H1 (cell line): ENCODE measurements around the gene PPAN. TPM values are rescaled to one million over a fixed set of nuclear protein-coding genes. Genes with fewer than 3 reads are reported as not detected.

Experiments
- CTCF ChIA-PET: fragments of 300-600 bp; sonication (Branson Sonifier 250); formaldehyde crosslinking; loops from one replicate; lab custom pipeline; 2021; ENCODE audit not compliant: partially characterized antibody; lab: Charles Lee
- POLR2A ChIA-PET: fragments of 300-600 bp; sonication (Branson Sonifier 250); formaldehyde crosslinking; loops from one replicate; lab custom pipeline; 2021; ENCODE audit warnings: inconsistent platforms; ENCODE audit not compliant: partially characterized antibody; lab: Charles Lee
- DNase-seq, 2 experiments: peaks; one replicate each; pipeline versions ENCODE4 v3.0.0 to v3.0.0-alpha.2; 2010 to 2022; ENCODE audit warnings: low spot score in 2 of 2, low read depth in 1 of 2, mixed read lengths in 1 of 2
- FAIRE-seq: peaks from 2 replicates; lab custom pipeline; 2011; peaks lifted over from hg19 to GRCh38; lab: Jason Lieb, UNC
- H2AFZ ChIP-seq: 2 replicates; pipeline ENCODE4 v1.8.1; 2012; ENCODE audit warnings: low read length, inconsistent platforms
- H2AK5ac ChIP-seq: 2 replicates; pipeline ENCODE4 v1.6.1; 2013; ENCODE audit warnings: low read depth, low read length
- H2BK120ac ChIP-seq: replicated peaks from 2 replicates; pipeline ENCODE3; 2013; ENCODE audit warnings: low read depth, low read length, inconsistent platforms
- H2BK12ac ChIP-seq: 2 replicates; pipeline ENCODE4 v1.6.1; 2013; ENCODE audit warnings: low read depth, low read length
- H2BK15ac ChIP-seq: 2 replicates; pipeline ENCODE4 v1.6.1; 2013; ENCODE audit warnings: low read length
- H2BK20ac ChIP-seq: 2 replicates; pipeline ENCODE4 v1.6.1; 2013; ENCODE audit warnings: low read length
- H2BK5ac ChIP-seq: 2 replicates; pipeline ENCODE4 v1.6.1; 2013; ENCODE audit warnings: low read depth, low read length
- H3K14ac ChIP-seq: 2 replicates; pipeline ENCODE4 v1.6.1; 2013; ENCODE audit warnings: inconsistent platforms; ENCODE audit not compliant: insufficient read length
- H3K18ac ChIP-seq: 2 replicates; pipeline ENCODE4 v1.6.1; 2013; ENCODE audit warnings: low read length; ENCODE audit errors: extremely low read depth
- H3K23ac ChIP-seq: 2 replicates; pipeline ENCODE4 v1.6.1; 2013; ENCODE audit warnings: inconsistent platforms; ENCODE audit not compliant: insufficient read length
- H3K23me2 ChIP-seq: 2 replicates; pipeline ENCODE4 v1.6.1; 2013; ENCODE audit warnings: low read depth, low read length
- H3K27ac ChIP-seq: 2 replicates; pipeline ENCODE4 v1.6.1; 2011; ENCODE audit warnings: low read depth, low read length, inconsistent platforms
- H3K27me3 ChIP-seq, 4 experiments: replicated peaks in 1 of 4; 1 replicate in 1 of 4; 2 replicates in 3 of 4; pipeline versions ENCODE4 v1.6.1 to v1.8.1; 2011 to 2013; ENCODE audit warnings: low read length in 3 of 4, mild to moderate bottlenecking in 3 of 4, inconsistent platforms in 2 of 4, mixed read lengths in 2 of 4, moderate library complexity in 1 of 4; ENCODE audit not compliant: control insufficient read depth in 3 of 4, insufficient read depth in 3 of 4; ENCODE audit errors: extremely low read depth in 1 of 4
- H3K36me3 ChIP-seq, 4 experiments: 2 replicates each; pipeline versions ENCODE4 v1.6.1 to v1.8.1; 2011 to 2013; ENCODE audit warnings: mild to moderate bottlenecking in 4 of 4, low read length in 3 of 4, moderate library complexity in 2 of 4, control low read depth in 1 of 4, inconsistent platforms in 1 of 4; ENCODE audit not compliant: insufficient read depth in 4 of 4, control insufficient read depth in 2 of 4
- H3K4ac ChIP-seq: replicated peaks from 2 replicates; pipeline ENCODE3; 2013; ENCODE audit warnings: low read length, low read depth, mixed read lengths, inconsistent platforms; ENCODE audit not compliant: insufficient read length
- H3K4me1 ChIP-seq, 4 experiments: replicated peaks in 1 of 4; 1 replicate in 1 of 4; 2 replicates in 3 of 4; pipeline versions ENCODE4 v1.6.1 to v1.8.1; 2011 to 2013; ENCODE audit warnings: low read length in 3 of 4, inconsistent platforms in 2 of 4, mixed read lengths in 1 of 4; ENCODE audit not compliant: insufficient read depth in 4 of 4, control insufficient read depth in 3 of 4
- H3K4me2 ChIP-seq, 2 experiments: 2 replicates each; pipeline versions ENCODE4 v1.6.1 to v1.8.1; 2011 to 2013; ENCODE audit warnings: low read depth in 2 of 2, low read length in 2 of 2, control low read depth in 1 of 2, inconsistent platforms in 1 of 2, mild to moderate bottlenecking in 1 of 2; ENCODE audit not compliant: insufficient read depth in 1 of 2
- H3K4me3 ChIP-seq, 4 experiments: fragments of 200-600, 300-600 bp in 1 of 4; sonication (generic), shearing (Covaris generic), sonication (Bioruptor Twin) in 1 of 4; 2 replicates each; pipeline versions ENCODE4 v1.5.1 to v1.8.1; 2011 to 2016; ENCODE audit warnings: low read length in 4 of 4, low read depth in 3 of 4, control low read depth in 2 of 4, inconsistent platforms in 2 of 4, mild to moderate bottlenecking in 2 of 4, mixed read lengths in 1 of 4, moderate library complexity in 1 of 4; ENCODE audit not compliant: insufficient read depth in 2 of 4; ENCODE audit errors: extremely low read depth in 1 of 4
- H3K56ac ChIP-seq: replicated peaks from 2 replicates; pipeline ENCODE3; 2013; ENCODE audit warnings: low read depth, mild to moderate bottlenecking, mixed read lengths, low read length, inconsistent platforms; ENCODE audit not compliant: insufficient read length
- H3K79me1 ChIP-seq: 2 replicates; pipeline ENCODE4 v1.6.1; 2013; ENCODE audit warnings: low read depth, low read length, control low read depth
- H3K79me2 ChIP-seq, 2 experiments: 2 replicates each; pipeline versions ENCODE4 v1.6.1 to v1.8.1; 2012 to 2013; ENCODE audit warnings: low read length in 2 of 2, mild to moderate bottlenecking in 2 of 2, inconsistent platforms in 1 of 2; ENCODE audit not compliant: insufficient read depth in 2 of 2, control insufficient read depth in 1 of 2
- H3K9ac ChIP-seq, 4 experiments: replicated peaks in 1 of 4; 1 replicate in 1 of 4; 2 replicates in 3 of 4; pipeline versions ENCODE4 v1.6.1 to v1.8.1; 2011 to 2013; ENCODE audit warnings: low read depth in 3 of 4, low read length in 3 of 4, control low read depth in 2 of 4, mild to moderate bottlenecking in 2 of 4, moderate library complexity in 2 of 4, inconsistent platforms in 1 of 4; ENCODE audit errors: extremely low read depth in 1 of 4
- H3K9me3 ChIP-seq, 2 experiments: 2 replicates each; pipeline versions ENCODE4 v1.6.1 to v1.8.1; 2012 to 2013; ENCODE audit warnings: mild to moderate bottlenecking in 2 of 2, moderate library complexity in 2 of 2, control low read depth in 1 of 2, inconsistent platforms in 1 of 2, low read depth in 1 of 2, low read length in 1 of 2, mixed read lengths in 1 of 2; ENCODE audit not compliant: insufficient read depth in 2 of 2
- H4K20me1 ChIP-seq, 2 experiments: replicated peaks in 1 of 2; 2 replicates each; pipeline versions ENCODE3 to v1.8.1; 2011 to 2013; ENCODE audit warnings: inconsistent platforms in 2 of 2, low read length in 2 of 2, mild to moderate bottlenecking in 1 of 2; ENCODE audit not compliant: insufficient read depth in 2 of 2, control insufficient read depth in 1 of 2
- H4K5ac ChIP-seq: 2 replicates; pipeline ENCODE4 v1.6.1; 2013; ENCODE audit warnings: low read length, low read depth, mixed read lengths, inconsistent platforms; ENCODE audit not compliant: insufficient read length
- H4K8ac ChIP-seq: 2 replicates; pipeline ENCODE4 v1.8.0; 2013; ENCODE audit warnings: mild to moderate bottlenecking, moderate library complexity, low read length, inconsistent platforms; ENCODE audit not compliant: insufficient read depth; ENCODE audit errors: extremely low read depth
- H4K91ac ChIP-seq: replicated peaks from 2 replicates; pipeline ENCODE3; 2013; ENCODE audit warnings: low read length, mixed read lengths, inconsistent platforms; ENCODE audit not compliant: insufficient read length
- BRCA1 ChIP-seq: IDR thresholded peaks from 2 replicates; pipeline ENCODE4 v1.6.1; 2012; ENCODE audit warnings: low read depth, low read length, improper control_type of control experiment
- CHD2 ChIP-seq: IDR thresholded peaks from 2 replicates; pipeline ENCODE4 v1.6.1; 2012; ENCODE audit warnings: low read length, improper control_type of control experiment
- POLR2A ChIP-seq, 2 experiments: IDR thresholded peaks; 1 replicate in 1 of 2; 2 replicates in 1 of 2; pipeline ENCODE4 v1.6.1; 2011; ENCODE audit warnings: low read depth in 2 of 2, low read length in 2 of 2, mild to moderate bottlenecking in 2 of 2; ENCODE audit errors: control extremely low read depth in 1 of 2
- POLR2AphosphoS5 ChIP-seq: IDR thresholded peaks from 2 replicates; pipeline ENCODE4 v1.6.1; 2011; ENCODE audit warnings: low read depth, low read length
- SP1 ChIP-seq: IDR thresholded peaks from 2 replicates; pipeline ENCODE4 v1.6.1; 2011; ENCODE audit warnings: low read depth, low read length
- TAF7 ChIP-seq: optimal IDR thresholded peaks from 2 replicates; pipeline ENCODE3; 2011; ENCODE audit warnings: low read depth, mild to moderate bottlenecking, inconsistent platforms, low read length, moderate library complexity, borderline replicate concordance
- whole genome bisulfite sequencing, 2 experiments: shearing (Covaris generic) in 1 of 2; methylation state at CpG; one replicate each; pipeline versions ENCODE4 v1.1.6 to v1.1.7; 2013 to 2015; ENCODE audit warnings: low lambda C conversion rate in 2 of 2, mixed read lengths in 2 of 2, inconsistent platforms in 1 of 2, low coverage in 1 of 2, missing lambda C conversion rate in 1 of 2; ENCODE audit not compliant: insufficient replicate concordance in 2 of 2, insufficient coverage in 1 of 2, insufficient read length in 1 of 2; ENCODE audit errors: extremely low coverage in 1 of 2, missing lambda C conversion rate in 1 of 2; 5-methylcytosine and 5-hydroxymethylcytosine counted together
- polyA plus RNA-seq, 7 experiments: library from polyadenylated mRNA; depleted of rRNA in 3 of 7; stranded (reverse) in 5 of 7; unstranded in 2 of 7; fragments of >200 nt in 5 of 7; fragments of 200-250 nt in 2 of 7; gene quantifications; 1 replicate in 5 of 7; 2 replicates in 1 of 7; 4 replicates in 1 of 7; pipeline versions ENCODE4 v1.2.1 to v1.2.3, GENCODE V29; 2011 to 2013; ENCODE audit warnings: missing spikeins in 2 of 7, mixed read lengths in 2 of 7
- total RNA-seq: library from RNA; stranded (reverse); fragmentation: NEBNext Ultra II Directional; extraction: Animal tissue kit (Norgen Biotek cat#: 25700); gene quantifications from 2 replicates; pipeline ENCODE4 v1.2.1, GENCODE V29; 2021

PPAN gene
- total and polyA plus RNA-seq, 2 of the 8 experiments (the other 6 are each of a cell fraction or from before 2014, with no cell fraction given) = 48.8 to 74.4 TPM

DNA sequence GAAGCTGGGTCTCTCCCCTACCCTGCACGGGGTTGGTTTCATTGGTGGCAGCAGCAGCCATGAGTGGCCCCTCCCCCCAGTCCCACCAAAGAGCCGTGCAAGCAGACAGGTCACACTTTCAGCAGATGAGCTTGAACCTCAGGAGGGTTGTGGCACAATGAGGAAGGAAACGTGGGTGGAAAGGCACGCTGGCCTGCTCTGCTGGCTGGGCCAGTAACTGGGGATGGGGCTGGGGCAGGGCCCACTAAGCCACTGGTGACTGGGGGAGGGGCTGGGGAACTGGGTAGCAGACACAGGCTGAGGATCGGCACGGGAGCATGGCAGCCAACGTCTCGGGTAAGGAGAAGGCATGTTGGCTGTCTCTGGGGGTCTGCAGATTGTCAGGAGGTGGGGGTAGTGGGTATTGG is 5.2 kb downstream of the PPAN start, which contains the start of gene P2RY11:
TSS of gene P2RY11 (plus strand) at position 289 of the 407 bp plus-strand sequence. CDS start at position 318, 29 bp downstream.
- H3K36me3 ChIP-seq = peaks cover 37 to 67% (median 50%) of the 10 kb centered on the region in 4 experiments
- H2AFZ ChIP-seq = no peak within 1 kb of the TSS
- peaks cover 14 to 36% of the 10 kb centered on the region in 2 experiments for H4K20me1 ChIP-seq
- no peak within 1 kb of the TSS for H3K18ac ChIP-seq
- no peak within 1 kb of the TSS for H4K5ac ChIP-seq
- no peak within 1 kb of the TSS for H3K27ac ChIP-seq
- peaks cover 0 to 4% (median 3%) of the 10 kb centered on the region in 4 experiments; a peak in 5 of 7 replicates for H3K4me1 ChIP-seq
- no peak within 1 kb of the TSS for H3K4me2 ChIP-seq
- H3K79me2 ChIP-seq = peaks cover 6 to 22% of the 10 kb centered on the region in 2 experiments; a peak in 3 of 4 replicates
- H3K14ac ChIP-seq = no peak within 1 kb of the TSS
- no peak within 1 kb of the TSS for H2BK120ac ChIP-seq
- H3K9me3 ChIP-seq = no peaks in the 10 kb centered on the region
- FAIRE-seq = no peak
- no peak within 1 kb of the TSS for H2BK20ac ChIP-seq
- peaks cover 8% of the 10 kb centered on the region; the same call in 1 of the 2 replicates for H3K79me1 ChIP-seq
- WGBS, 2 experiments = 89% methylated on average over 8 of the region's 8 CpGs; no CpG with 5 or more reads in 1 of the 2 experiments
- no peaks in the 10 kb centered on the region for H3K27me3 ChIP-seq
- TF ChIP-seq POLR2AphosphoS5 (peak; percentile 73), SP1 (no peak), CHD2 (no peak), POLR2A (IDR thresholded peaks at IDR 0.05; ENCODE audit: control extremely low read depth in 1 of 2, low read depth in 2 of 2, low read length in 2 of 2) (peak in 1 of 2 experiments; percentile 47; a peak in 1 of 3 replicates), BRCA1 (no peak), TAF7 (no peak)
- ChIA-PET CTCF (interaction anchor here (1.1 to 5.0 kb wide), 4 partner anchors 8 to 191 kb away, joined by 3 to 42 read pairs (median 12); partner anchors contain the start of gene ANGPTL6), POLR2A (interaction anchor here (1.0 to 29.1 kb wide), 5 partner anchors 2 to 198 kb away, joined by 4 to 412 read pairs (median 240); partner anchors contain the start of genes ANGPTL6, EIF3G, P2RY11 and PPAN)
- no peak within 1 kb of the TSS for H2BK5ac ChIP-seq
- peak within 1 kb of the TSS; percentile 51 for H4K8ac ChIP-seq
- H2BK12ac ChIP-seq = no peak within 1 kb of the TSS
- no peak within 1 kb of the TSS for H2BK15ac ChIP-seq
- no peak within 1 kb of the TSS for H3K56ac ChIP-seq
- H3K23me2 ChIP-seq = 0 out of 2 replicates have a peak, but pooled peaks cover 4% of the 10 kb centered on the region
- DNase-seq = no peak
- H3K4ac ChIP-seq = no peak within 1 kb of the TSS
- no peak within 1 kb of the TSS for H4K91ac ChIP-seq
- H3K9ac ChIP-seq = no peak within 1 kb of the TSS
- H2AK5ac ChIP-seq = no peak within 1 kb of the TSS
- H3K4me3 ChIP-seq = no peak within 1 kb of the TSS
- no peak within 1 kb of the TSS for H3K23ac ChIP-seq
